IMR-90 (cell line): ENCODE measurements around the gene MAFG. TPM values are rescaled to one million over a fixed set of nuclear protein-coding genes. Genes with fewer than 3 reads are reported as not detected.
A peak's percentile ranks its signal among the peaks of the same experiment; 100 is the strongest.

ENCODE experiments used
- ATAC-seq: fragments of 200-7000 bp; cut with Tn5 transposase; 2 replicates; pipeline ENCODE4 v1.9.1; 2020; ENCODE audit warnings: low read depth, mild to moderate bottlenecking, moderate library complexity
- BruUV-seq: library from RNA; stranded (reverse); fragments of 400-500 nt; replicated peaks from 2 replicates; lab custom pipeline; 2021; lab: Mats Ljungman, UMichigan
- CTCF ChIA-PET: fragments of 300-600 bp; formaldehyde crosslinking; extraction: SDS; loops from one replicate; lab custom pipeline; 2021; ENCODE audit warnings: antibody characterized with exemption; lab: Yijun Ruan, JAX
- POLR2A ChIA-PET: fragments of 300-600 bp; sonication (Branson Sonifier 250); formaldehyde crosslinking; loops from one replicate; lab custom pipeline; 2022; ENCODE audit warnings: antibody characterized with exemption; ENCODE audit not compliant: unreplicated experiment; lab: Charles Lee
- DNase-seq: peaks from one replicate; pipeline ENCODE4 v3.0.0; 2013
- H2AFZ ChIP-seq: replicated peaks from 2 replicates; pipeline ENCODE3; 2013; ENCODE audit warnings: low read length, mild to moderate bottlenecking; ENCODE audit not compliant: poor library complexity
- H2AK5ac ChIP-seq: 2 replicates; pipeline ENCODE4 v1.6.1; 2013; ENCODE audit warnings: low read depth, low read length, inconsistent platforms
- H2AK9ac ChIP-seq: replicated peaks from 2 replicates; pipeline ENCODE3; 2013; ENCODE audit warnings: mild to moderate bottlenecking, low read depth, low read length, moderate library complexity; ENCODE audit not compliant: poor library complexity
- H2BK120ac ChIP-seq: 2 replicates; pipeline ENCODE4 v1.6.1; 2013; ENCODE audit warnings: low read depth, low read length, inconsistent platforms
- H2BK15ac ChIP-seq: 3 replicates; pipeline ENCODE4 v1.6.1; 2013; ENCODE audit warnings: low read depth, low read length, inconsistent platforms
- H2BK20ac ChIP-seq: 2 replicates; pipeline ENCODE4 v1.6.1; 2013; ENCODE audit warnings: low read depth, mild to moderate bottlenecking, inconsistent platforms, low read length, moderate library complexity
- H2BK5ac ChIP-seq: 2 replicates; pipeline ENCODE4 v1.6.1; 2013; ENCODE audit warnings: mild to moderate bottlenecking, low read depth, low read length, inconsistent platforms; ENCODE audit not compliant: poor library complexity, severe bottlenecking
- H3K14ac ChIP-seq: replicated peaks from 2 replicates; pipeline ENCODE4 v1.6.1; 2013; ENCODE audit warnings: low read depth, low read length, inconsistent platforms
- H3K18ac ChIP-seq: 2 replicates; pipeline ENCODE4 v1.6.1; 2013; ENCODE audit warnings: low read depth, low read length, control low read depth
- H3K23ac ChIP-seq: 2 replicates; pipeline ENCODE4 v1.6.1; 2013; ENCODE audit warnings: low read depth, low read length, inconsistent platforms
- H3K27ac ChIP-seq: 2 replicates; pipeline ENCODE4 v1.5.1; 2013; ENCODE audit warnings: mild to moderate bottlenecking, control low read depth, low read length; ENCODE audit not compliant: insufficient read depth
- H3K27me3 ChIP-seq: 2 replicates; pipeline ENCODE4 v1.6.1; 2013; ENCODE audit warnings: low read length; ENCODE audit not compliant: control insufficient read depth, insufficient read depth
- H3K36me3 ChIP-seq: 2 replicates; pipeline ENCODE4 v1.6.1; 2013; ENCODE audit warnings: low read length, mixed read lengths; ENCODE audit not compliant: control insufficient read depth, insufficient read depth
- H3K4ac ChIP-seq: 2 replicates; pipeline ENCODE4 v1.6.1; 2013; ENCODE audit warnings: low read depth, low read length, inconsistent platforms
- H3K4me1 ChIP-seq: 2 replicates; pipeline ENCODE4 v1.6.1; 2013; ENCODE audit warnings: low read length, mixed read lengths; ENCODE audit not compliant: control insufficient read depth, insufficient read depth
- H3K4me2 ChIP-seq: 2 replicates; pipeline ENCODE4 v1.6.1; 2013; ENCODE audit warnings: low read depth, mild to moderate bottlenecking, control low read depth, low read length, moderate library complexity
- H3K4me3 ChIP-seq: 2 replicates; pipeline ENCODE4 v1.5.1; 2013; ENCODE audit warnings: low read depth, mild to moderate bottlenecking, control low read depth, low read length, moderate library complexity; ENCODE audit not compliant: insufficient read depth
- H3K56ac ChIP-seq: 2 replicates; pipeline ENCODE4 v1.6.1; 2013; ENCODE audit warnings: low read length, inconsistent platforms; ENCODE audit not compliant: insufficient read depth; ENCODE audit errors: extremely low read depth
- H3K79me1 ChIP-seq, 2 experiments: 2 replicates each; pipeline ENCODE4 v1.6.1; 2013; ENCODE audit warnings: low read length in 2 of 2, inconsistent platforms in 1 of 2, low read depth in 1 of 2
- H3K9ac ChIP-seq: 2 replicates; pipeline ENCODE4 v1.6.1; 2013; ENCODE audit warnings: low read depth, low read length, control low read depth
- H3K9me1 ChIP-seq: 2 replicates; pipeline ENCODE4 v1.6.1; 2013; ENCODE audit warnings: low read length, inconsistent platforms; ENCODE audit not compliant: insufficient read depth
- H3K9me3 ChIP-seq: 2 replicates; pipeline ENCODE4 v1.6.1; 2013; ENCODE audit warnings: low read length; ENCODE audit not compliant: control insufficient read depth, insufficient read depth
- H4K20me1 ChIP-seq: 2 replicates; pipeline ENCODE4 v1.6.1; 2013; ENCODE audit warnings: low read length, inconsistent platforms; ENCODE audit not compliant: insufficient read depth
- H4K5ac ChIP-seq: 2 replicates; pipeline ENCODE4 v1.6.1; 2013; ENCODE audit warnings: mild to moderate bottlenecking, low read depth, low read length, control low read depth
- H4K8ac ChIP-seq, 2 experiments: 2 replicates each; pipeline ENCODE4 v1.6.1; 2013; ENCODE audit warnings: low read depth in 2 of 2, low read length in 2 of 2, control low read depth in 1 of 2, inconsistent platforms in 1 of 2
- H4K91ac ChIP-seq: 2 replicates; pipeline ENCODE4 v1.6.1; 2013; ENCODE audit warnings: low read depth, low read length, inconsistent platforms; ENCODE audit not compliant: insufficient read depth
- BHLHE40 ChIP-seq: fragments of 150-350 bp; IDR thresholded peaks from 2 replicates; pipeline ENCODE4 v1.6.1; 2016; ENCODE audit warnings: mild to moderate bottlenecking, low read depth, low read length
- FOS ChIP-seq: fragments of 150-350 bp; IDR thresholded peaks from 2 replicates; pipeline ENCODE4 v1.6.1; 2016; ENCODE audit warnings: low read depth, low read length
- NFE2L2 ChIP-seq: fragments of 150-350 bp; IDR thresholded peaks from 2 replicates; pipeline ENCODE4 v1.6.1; 2016; ENCODE audit warnings: low read depth, mild to moderate bottlenecking, low read length
- RFX5 ChIP-seq: IDR thresholded peaks from 2 replicates; pipeline ENCODE4 v1.8.0; 2012; ENCODE audit warnings: low read depth, mild to moderate bottlenecking, low read length, moderate library complexity
- SMC3 ChIP-seq: fragments of 150-350 bp; IDR thresholded peaks from 2 replicates; pipeline ENCODE4 v1.6.1; 2016; ENCODE audit warnings: low read depth, mild to moderate bottlenecking, antibody characterized with exemption, low read length, moderate library complexity
- WGBS, 2 experiments: methylation state at CpG; one replicate each; pipeline versions ENCODE4 v1.1.5 to v1.1.7; 2013; ENCODE audit warnings: missing lambda C conversion rate in 2 of 2; ENCODE audit not compliant: insufficient read length in 1 of 2; ENCODE audit errors: extremely low coverage in 2 of 2; 5-methylcytosine and 5-hydroxymethylcytosine counted together
- dilution Hi-C: fragments of 300-500 bp; cut with HindIII; formaldehyde crosslinking; loops from one replicate; pipeline ENCODE4 v1.14.3; 2018; ENCODE audit warnings: low sequenced_read_pairs; ENCODE audit not compliant: unreplicated experiment
- in situ Hi-C: fragments of 300-500 bp; cut with MboI; formaldehyde crosslinking; loops from 3 replicates; pipeline ENCODE4 v1.14.3; 2019; ENCODE audit warnings: low sequenced_read_pairs, inconsistent platforms, mixed read lengths
- intact Hi-C: fragments of 100-400 bp; cut with micrococcal nuclease; formaldehyde crosslinking; loops from 2 replicates; pipeline ENCODE4 v1.10.0; 2022
- polyA plus RNA-seq, 3 experiments: library from polyadenylated mRNA; depleted of rRNA; stranded (reverse); fragments of >200 nt; gene quantifications; 2 replicates each; pipeline ENCODE4 v1.2.3, GENCODE V29; 2012; ENCODE audit warnings: low replicate concordance in 1 of 3
- total RNA-seq: library from RNA; depleted of rRNA; stranded (reverse); fragments of >200 nt; gene quantifications from 2 replicates; pipeline ENCODE4 v1.2.3, GENCODE V29; 2012

MAFG gene
- total and polyA plus RNA-seq, 2 of the 4 experiments (the other 2 are of a cell fraction), result 6.1 to 15.4 TPM

GRCh38 chr17:81920612-81921536 is 6.7 kb downstream of the MAFG start:
- POLR2A ChIA-PET, result no interaction called here
- H3K4ac ChIP-seq, result peak overlapping the region; percentile 54; the same call in 1 of the 2 replicates
- H2BK120ac ChIP-seq, result no peak overlapping the region

More at GRCh38 chr17:81920612-81921536, 6.7 kb downstream of the MAFG start:
- no peak overlapping the region for H2BK5ac ChIP-seq
- no peak overlapping the region for H3K18ac ChIP-seq
- no peak overlapping the region; the same call in 1 of the 2 replicates for H3K14ac ChIP-seq
- ATAC-seq (no peak), DNase-seq (no peak)
- H3K79me1 ChIP-seq, result peaks cover 15 to 83% of the 10 kb centered on the region in 2 experiments
- in situ Hi-C loops (no loop called here), intact Hi-C loops (no loop called here), dilution Hi-C loops (no loop called here)
- H2BK15ac ChIP-seq, result no peak overlapping the region
- H3K27ac ChIP-seq, result peak overlapping the region; percentile 3; the same call in 1 of the 2 replicates
- H3K36me3 ChIP-seq, result peaks cover 35% of the 10 kb centered on the region
- no peak overlapping the region for H3K4me3 ChIP-seq
- H3K9me3 ChIP-seq, result no peaks in the 10 kb centered on the region
- CTCF ChIA-PET, result no interaction called here
- peak overlapping the region; percentile 36; the same call in 1 of the 2 replicates for H2AK5ac ChIP-seq
- no TSS peak for BruUV-seq
- H4K5ac ChIP-seq, result no peak overlapping the region
- H3K4me1 ChIP-seq, result peaks cover 36% of the 10 kb centered on the region
- peaks cover 84% of the 10 kb centered on the region for H4K20me1 ChIP-seq
- no peak overlapping the region for H2AFZ ChIP-seq
- peak overlapping the region; percentile 84 for H2AK9ac ChIP-seq
- 65% methylated on average over 9 of the region's 33 CpGs; no CpG with 5 or more reads in 1 of the 2 experiments for WGBS, 2 experiments
- no peak overlapping the region; the same call in 1 of the 2 replicates for H3K4me2 ChIP-seq
- TF ChIP-seq FOS (no peak), BHLHE40 (no peak), SMC3 (no peak), RFX5 (no peak), NFE2L2 (no peak)
- no peak overlapping the region for H4K91ac ChIP-seq
- no peak overlapping the region for H3K56ac ChIP-seq
- H3K23ac ChIP-seq, result peak overlapping the region; percentile 65; the same call in 1 of the 2 replicates
- H2BK20ac ChIP-seq, result no peak overlapping the region
- no peaks in the 10 kb centered on the region for H3K27me3 ChIP-seq
- peak overlapping the region in 1 of 2 experiments; percentile 46; a peak in 1 of 4 replicates for H4K8ac ChIP-seq
- peaks cover 25% of the 10 kb centered on the region for H3K9me1 ChIP-seq
- H3K9ac ChIP-seq, result no peak overlapping the region
